ENCODE measurements around the gene UBAC2.
A peak's percentile ranks its signal among the peaks of the same experiment; 100 is the strongest.

UBAC2 gene

GRCh38 chr13:99340638-99341037 is 140.0 kb downstream of the UBAC2 start:
- DNase-seq (ENCODE audit: low spot score), result no peak

GRCh38 chr13:99341969-99342722 is 141.5 kb downstream of the UBAC2 start:
- DNase-seq (ENCODE audit: low spot score), result no peak

- no peak for DNase-seq (ENCODE audit: low spot score)
Observed at GRCh38 chr13:99342723-99343315, 142.2 kb downstream of the UBAC2 start.

GRCh38 chr13:99344610-99345208 is 144.1 kb downstream of the UBAC2 start:
- DNase-seq (ENCODE audit: low spot score), result no peak

GRCh38 chr13:99345345-99345744 is 144.7 kb downstream of the UBAC2 start:
- DNase-seq (ENCODE audit: low spot score), result no peak

GRCh38 chr13:99346335-99347042 is 145.8 kb downstream of the UBAC2 start:
- DNase-seq (ENCODE audit: low spot score), result no peak

GRCh38 chr13:99347335-99347878 is 146.8 kb downstream of the UBAC2 start:
- DNase-seq (ENCODE audit: low spot score), result no peak

- DNase-seq (ENCODE audit: low spot score), result no peak
Observed at GRCh38 chr13:99347911-99348451, 147.3 kb downstream of the UBAC2 start.

- no peak for DNase-seq (ENCODE audit: low spot score)
Observed at GRCh38 chr13:99350191-99350590, 149.5 kb downstream of the UBAC2 start.

GRCh38 chr13:99351772-99352171 is 151.1 kb downstream of the UBAC2 start:
- DNase-seq (ENCODE audit: low spot score), result no peak

GRCh38 chr13:99352351-99353245 is 151.9 kb downstream of the UBAC2 start:
- no peak for DNase-seq (ENCODE audit: low spot score)

- DNase-seq (ENCODE audit: low spot score), result no peak
Observed at GRCh38 chr13:99353246-99353600, 152.6 kb downstream of the UBAC2 start.

- no peak for DNase-seq (ENCODE audit: low spot score)
Observed at GRCh38 chr13:99353836-99354235, 153.2 kb downstream of the UBAC2 start.

- DNase-seq (ENCODE audit: low spot score), result no peak
Observed at GRCh38 chr13:99354371-99354951, 153.8 kb downstream of the UBAC2 start.

- no peak for DNase-seq (ENCODE audit: low spot score)
Observed at GRCh38 chr13:99355267-99356011, 154.8 kb downstream of the UBAC2 start.

GRCh38 chr13:99356012-99356261 is 155.3 kb downstream of the UBAC2 start:
- no peak for DNase-seq (ENCODE audit: low spot score)

GRCh38 chr13:99356262-99357091 is 155.8 kb downstream of the UBAC2 start:
- DNase-seq (ENCODE audit: low spot score), result peak; percentile 20

GRCh38 chr13:99357131-99357596 is 156.5 kb downstream of the UBAC2 start:
- no peak for DNase-seq (ENCODE audit: low spot score)

GRCh38 chr13:99357941-99358340 is 157.3 kb downstream of the UBAC2 start:
- DNase-seq (ENCODE audit: low spot score), result no peak
